H9 (cell line): ENCODE measurements around the gene FTO. TPM values are rescaled to one million over a fixed set of nuclear protein-coding genes. Genes with fewer than 3 reads are reported as not detected.

Experiments used
- DNase-seq: peaks from one replicate; pipeline ENCODE4 v3.0.0-alpha.2; 2017
- H2AFZ ChIP-seq: one replicate; pipeline ENCODE4 v1.6.1; 2013; ENCODE audit warnings: mild to moderate bottlenecking, low read length, control low read depth, moderate library complexity
- H2AK5ac ChIP-seq: 2 replicates; pipeline ENCODE4 v1.6.1; 2013; ENCODE audit warnings: low read length, control low read depth, mixed read lengths; ENCODE audit not compliant: insufficient read length
- H2BK120ac ChIP-seq: one replicate; pipeline ENCODE4 v1.6.1; 2013; ENCODE audit warnings: low read depth, mild to moderate bottlenecking, low read length, control low read depth, inconsistent platforms; ENCODE audit not compliant: poor library complexity, severe bottlenecking
- H2BK12ac ChIP-seq: 2 replicates; pipeline ENCODE4 v1.6.1; 2013; ENCODE audit warnings: low read length, control low read depth, mixed read lengths, low read depth; ENCODE audit not compliant: insufficient read length
- H2BK15ac ChIP-seq: 2 replicates; pipeline ENCODE4 v1.6.1; 2013; ENCODE audit warnings: low read depth, low read length, control low read depth
- H2BK20ac ChIP-seq: one replicate; pipeline ENCODE4 v1.6.1; 2013; ENCODE audit warnings: low read depth, mild to moderate bottlenecking, low read length, control low read depth, inconsistent platforms; ENCODE audit not compliant: poor library complexity, severe bottlenecking
- H2BK5ac ChIP-seq: 2 replicates; pipeline ENCODE4 v1.6.1; 2013; ENCODE audit warnings: low read length, control low read depth, mixed read lengths; ENCODE audit not compliant: insufficient read length
- H3K14ac ChIP-seq: 2 replicates; pipeline ENCODE4 v1.6.1; 2013; ENCODE audit warnings: low read length, control low read depth; ENCODE audit not compliant: insufficient read depth
- H3K18ac ChIP-seq: 2 replicates; pipeline ENCODE4 v1.6.1; 2013; ENCODE audit warnings: low read depth, mild to moderate bottlenecking, mixed read lengths, low read length, control low read depth; ENCODE audit not compliant: insufficient read length
- H3K23ac ChIP-seq: 2 replicates; pipeline ENCODE4 v1.6.1; 2013; ENCODE audit warnings: low read length, control low read depth, mixed read lengths, low read depth; ENCODE audit not compliant: insufficient read length
- H3K23me2 ChIP-seq: 2 replicates; pipeline ENCODE4 v1.6.1; 2013; ENCODE audit warnings: low read depth, mild to moderate bottlenecking, mixed read lengths, low read length, control low read depth; ENCODE audit not compliant: insufficient read length, poor library complexity, severe bottlenecking
- H3K27ac ChIP-seq: 2 replicates; pipeline ENCODE4 v1.5.1; 2013; ENCODE audit warnings: low read length, control low read depth, mixed read lengths, low read depth; ENCODE audit not compliant: insufficient read length
- H3K27me3 ChIP-seq: 2 replicates; pipeline ENCODE4 v1.6.1; 2013; ENCODE audit warnings: low read length, control low read depth, inconsistent platforms; ENCODE audit not compliant: insufficient read depth
- H3K4ac ChIP-seq: 2 replicates; pipeline ENCODE4 v1.6.1; 2013; ENCODE audit warnings: low read depth, mild to moderate bottlenecking, control low read depth, inconsistent platforms, low read length, moderate library complexity
- H3K4me1 ChIP-seq: 2 replicates; pipeline ENCODE4 v1.6.1; 2013; ENCODE audit warnings: low read length, control low read depth, inconsistent platforms; ENCODE audit not compliant: insufficient read depth
- H3K4me2 ChIP-seq: 2 replicates; pipeline ENCODE4 v1.6.1; 2013; ENCODE audit warnings: low read length, control low read depth, mixed read lengths; ENCODE audit not compliant: insufficient read length, insufficient read depth
- H3K56ac ChIP-seq: 2 replicates; pipeline ENCODE4 v1.6.1; 2013; ENCODE audit warnings: low read depth, mild to moderate bottlenecking, mixed read lengths, low read length, control low read depth; ENCODE audit not compliant: insufficient read length
- H3K79me1 ChIP-seq: 2 replicates; pipeline ENCODE4 v1.6.1; 2013; ENCODE audit warnings: low read depth, mild to moderate bottlenecking, moderate library complexity, low read length, control low read depth, inconsistent platforms; ENCODE audit not compliant: insufficient read depth, poor library complexity, severe bottlenecking
- H3K79me2 ChIP-seq: 2 replicates; pipeline ENCODE4 v1.6.1; 2013; ENCODE audit warnings: low read length, control low read depth, inconsistent platforms; ENCODE audit not compliant: insufficient read depth
- H3K9ac ChIP-seq: 2 replicates; pipeline ENCODE4 v1.6.1; 2013; ENCODE audit warnings: low read length, control low read depth, mixed read lengths; ENCODE audit not compliant: insufficient read length; ENCODE audit errors: extremely low read depth
- H3K9me3 ChIP-seq: one replicate; pipeline ENCODE4 v1.6.1; 2013; ENCODE audit warnings: low read depth, low read length, inconsistent platforms; ENCODE audit not compliant: control insufficient read depth
- H3T11ph ChIP-seq: one replicate; pipeline ENCODE4 v1.6.1; 2013; ENCODE audit warnings: mild to moderate bottlenecking, low read length, control low read depth, inconsistent platforms
- H4K20me1 ChIP-seq: one replicate; pipeline ENCODE4 v1.6.1; 2013; ENCODE audit not compliant: control insufficient read depth, insufficient read length, insufficient read depth
- H4K5ac ChIP-seq: 2 replicates; pipeline ENCODE4 v1.6.1; 2013; ENCODE audit warnings: low read depth, mild to moderate bottlenecking, mixed read lengths, low read length, control low read depth; ENCODE audit not compliant: insufficient read length
- H4K8ac ChIP-seq: replicated peaks from 2 replicates; pipeline ENCODE4 v1.6.1; 2013; ENCODE audit warnings: low read length, control low read depth, mixed read lengths, low read depth; ENCODE audit not compliant: insufficient read length
- H4K91ac ChIP-seq: 2 replicates; pipeline ENCODE4 v1.6.1; 2013; ENCODE audit warnings: low read depth, mild to moderate bottlenecking, moderate library complexity, mixed read lengths, low read length, control low read depth; ENCODE audit not compliant: insufficient read length
- H3K27ac Mint-ChIP-seq, 3 experiments: 2 replicates in 2 of 3; 3 replicates in 1 of 3; pipeline ENCODE4 v1.8.0; 2020 to 2021; ENCODE audit warnings: mixed read lengths in 3 of 3, mild to moderate bottlenecking in 1 of 3, moderate library complexity in 1 of 3
- H3K27me3 Mint-ChIP-seq: 2 replicates; pipeline ENCODE4 v1.8.0; 2021; ENCODE audit warnings: low read depth, mild to moderate bottlenecking, moderate library complexity, mixed read lengths
- H3K36me3 Mint-ChIP-seq, 3 experiments: 2 replicates in 2 of 3; 3 replicates in 1 of 3; pipeline ENCODE4 v1.8.0; 2020 to 2021; ENCODE audit warnings: low read depth in 3 of 3, mixed read lengths in 3 of 3; ENCODE audit not compliant: insufficient read depth in 1 of 3
- H3K4me1 Mint-ChIP-seq, 2 experiments: 2 replicates each; pipeline ENCODE4 v1.8.0; 2020; ENCODE audit warnings: mixed read lengths in 2 of 2
- H3K4me3 Mint-ChIP-seq, 2 experiments: 2 replicates in 1 of 2; 3 replicates in 1 of 2; pipeline ENCODE4 v1.8.0; 2020 to 2021; ENCODE audit warnings: mild to moderate bottlenecking in 2 of 2, mixed read lengths in 2 of 2, moderate library complexity in 1 of 2
- H3K9me3 Mint-ChIP-seq, 2 experiments: 2 replicates in 1 of 2; 3 replicates in 1 of 2; pipeline ENCODE4 v1.8.0; 2020; ENCODE audit warnings: mild to moderate bottlenecking in 2 of 2, mixed read lengths in 2 of 2, moderate library complexity in 1 of 2
- CTCF ChIP-seq: fragments of 200-600 bp; sonication (generic); conservative IDR thresholded peaks from 3 replicates; pipeline ENCODE4 v1.8.0; 2021; ENCODE audit warnings: antibody characterized with exemption, mild to moderate bottlenecking
- WGBS: extraction: QIAGEN DNeasy Blood & Tissue Kit; methylation state at CpG from one replicate; pipeline ENCODE4 v1.1.7; 2013; ENCODE audit warnings: missing lambda C conversion rate, low lambda C conversion rate, mixed read lengths; ENCODE audit not compliant: insufficient read length; ENCODE audit errors: extremely low coverage; 5-methylcytosine and 5-hydroxymethylcytosine counted together
- total RNA-seq: library from RNA; stranded (reverse); gene quantifications from 2 replicates; pipeline ENCODE4 v1.2.1, GENCODE V29; 2021

The FTO gene
- total RNA-seq, 1 experiment from 2014 or later: 67.9 TPM

- H2BK120ac ChIP-seq: no peak overlapping the region
- no peak overlapping the region for H3K4me3 Mint-ChIP-seq
- H4K91ac ChIP-seq: no peak overlapping the region
- no peaks in the 10 kb centered on the region for H3K27me3 Mint-ChIP-seq
- H3K23ac ChIP-seq: no peak overlapping the region
- no peak overlapping the region; a peak in 2 of 7 replicates for H3K27ac Mint-ChIP-seq
- H2AK5ac ChIP-seq: no peak overlapping the region
- no peak overlapping the region for H3K27ac ChIP-seq
- no peaks in the 10 kb centered on the region for H3K27me3 ChIP-seq
- H3K9ac ChIP-seq: no peak overlapping the region
- TF ChIP-seq CTCF: no peak
- H3K4me2 ChIP-seq: no peak overlapping the region
- no peaks in the 10 kb centered on the region for H3K4me1 ChIP-seq
- H3K14ac ChIP-seq: no peak overlapping the region
- no peaks in the 10 kb centered on the region for H3K23me2 ChIP-seq
- no peak overlapping the region for H3K18ac ChIP-seq
- H3T11ph ChIP-seq: no peak overlapping the region
- H4K20me1 ChIP-seq: no peaks in the 10 kb centered on the region
- DNase-seq: no peak
- WGBS: no CpG with 5 or more reads among the region's 5 CpGs
- no peak overlapping the region for H2BK12ac ChIP-seq
- peaks cover 7 to 12% of the 10 kb centered on the region in 2 experiments for H3K4me1 Mint-ChIP-seq
- no peak overlapping the region for H3K56ac ChIP-seq
- H3K9me3 ChIP-seq: no peaks in the 10 kb centered on the region
- no peaks in the 10 kb centered on the region for H3K36me3 Mint-ChIP-seq
- H3K4ac ChIP-seq: no peak overlapping the region
- H4K5ac ChIP-seq: no peak overlapping the region
- no peak overlapping the region for H2BK5ac ChIP-seq
- no peaks in the 10 kb centered on the region for H3K79me1 ChIP-seq
- no peak overlapping the region for H2BK20ac ChIP-seq
- no peaks in the 10 kb centered on the region for H3K9me3 Mint-ChIP-seq
- H4K8ac ChIP-seq: no peak overlapping the region
- no peak overlapping the region for H2AFZ ChIP-seq
- H3K79me2 ChIP-seq: no peaks in the 10 kb centered on the region
- H2BK15ac ChIP-seq: no peak overlapping the region
These were observed 293.0 kb downstream of the FTO start for GRCh38 chr16:53996961-53997360.
